CD4-positive, alpha-beta T cell treated with Interleukin-1 beta for 1 hour (primary cell): ENCODE measurements around the gene TMEM238.
A peak's percentile ranks its signal among the peaks of the same experiment; 100 is the strongest.
"Not testable (repeated sequence)": the region's sequence is repeated elsewhere in the genome, so short reads cannot be mapped to it uniquely, and the experiment has no call there.

Source experiments
- DNase-seq, 2 donors: peaks; one replicate each; pipeline ENCODE4 v3.0.0-alpha.2; 2020 to 2022

Gene TMEM238, protein sequence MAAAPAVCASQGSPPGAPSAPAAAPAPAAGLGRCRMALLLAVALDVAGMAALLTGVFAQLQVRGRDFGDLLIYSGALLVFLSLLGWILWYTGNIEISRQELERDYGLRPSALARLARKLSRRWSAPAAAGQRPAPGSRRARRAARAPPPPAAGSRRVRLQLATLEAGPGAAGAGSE

DNA sequence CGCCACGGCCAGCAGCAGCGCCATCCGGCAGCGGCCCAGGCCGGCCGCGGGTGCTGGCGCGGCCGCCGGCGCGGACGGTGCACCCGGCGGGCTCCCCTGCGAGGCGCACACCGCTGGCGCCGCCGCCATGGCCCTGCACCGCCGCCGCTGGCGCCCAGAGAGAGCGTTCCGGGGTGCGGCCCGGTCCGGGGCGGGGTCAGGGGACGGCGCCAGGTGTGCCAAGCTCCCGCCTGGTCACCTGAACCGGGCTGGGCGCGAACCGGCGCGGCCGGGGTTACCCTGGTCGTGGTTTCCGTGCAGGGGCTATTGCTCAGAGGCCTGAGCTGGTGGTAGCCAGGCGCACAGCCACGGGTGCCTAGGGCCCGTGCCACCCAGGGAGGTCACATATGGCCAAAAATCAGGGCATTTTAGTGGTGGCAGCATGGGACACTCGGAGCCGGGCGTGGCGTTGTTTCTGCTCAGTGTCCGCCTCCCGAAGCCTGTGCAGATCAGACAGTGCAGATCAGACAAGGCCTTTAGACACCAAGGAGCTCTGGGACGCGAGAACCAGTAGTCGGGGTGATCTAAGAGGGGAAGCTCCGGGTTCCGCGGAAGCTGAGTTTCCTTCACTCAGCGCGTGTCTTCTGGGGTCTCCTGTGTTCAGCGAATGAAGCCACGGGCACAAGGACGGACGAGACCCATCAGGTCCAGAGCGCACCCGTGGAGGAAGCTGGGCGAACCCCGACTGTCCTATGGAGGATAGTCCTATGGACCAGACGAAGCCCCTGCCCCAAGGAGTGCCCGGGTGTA lies at the start of gene TMEM238:
Gene TMEM238 (minus strand): TSS at position 162 of the 789 bp plus-strand sequence. CDS start 33 bp downstream, at position 129.
- peak; percentile 18 to 46 for DNase-seq

DNA sequence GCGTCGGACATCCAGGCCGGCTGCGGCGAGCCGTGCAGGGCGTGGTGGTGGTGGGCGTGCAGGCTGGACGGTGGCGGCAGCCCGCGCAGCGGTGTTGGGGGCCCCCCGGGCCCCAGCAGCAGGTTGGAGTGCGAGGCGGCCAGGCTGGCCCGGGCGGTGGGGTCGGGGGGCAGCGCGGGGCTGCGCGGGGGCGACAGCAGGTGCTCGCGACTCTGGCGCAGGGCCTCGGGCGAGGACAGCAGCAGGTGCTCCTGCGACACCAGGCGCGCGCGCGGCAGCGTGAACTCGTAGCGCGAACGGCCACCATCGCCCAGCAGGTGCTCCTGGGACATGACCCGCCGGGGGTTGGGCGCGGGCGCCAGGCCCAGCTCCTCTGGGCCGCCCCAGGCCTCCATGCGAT lies 49.2 kb upstream of the TMEM238 start:
- DNase-seq, result no peak

DNA sequence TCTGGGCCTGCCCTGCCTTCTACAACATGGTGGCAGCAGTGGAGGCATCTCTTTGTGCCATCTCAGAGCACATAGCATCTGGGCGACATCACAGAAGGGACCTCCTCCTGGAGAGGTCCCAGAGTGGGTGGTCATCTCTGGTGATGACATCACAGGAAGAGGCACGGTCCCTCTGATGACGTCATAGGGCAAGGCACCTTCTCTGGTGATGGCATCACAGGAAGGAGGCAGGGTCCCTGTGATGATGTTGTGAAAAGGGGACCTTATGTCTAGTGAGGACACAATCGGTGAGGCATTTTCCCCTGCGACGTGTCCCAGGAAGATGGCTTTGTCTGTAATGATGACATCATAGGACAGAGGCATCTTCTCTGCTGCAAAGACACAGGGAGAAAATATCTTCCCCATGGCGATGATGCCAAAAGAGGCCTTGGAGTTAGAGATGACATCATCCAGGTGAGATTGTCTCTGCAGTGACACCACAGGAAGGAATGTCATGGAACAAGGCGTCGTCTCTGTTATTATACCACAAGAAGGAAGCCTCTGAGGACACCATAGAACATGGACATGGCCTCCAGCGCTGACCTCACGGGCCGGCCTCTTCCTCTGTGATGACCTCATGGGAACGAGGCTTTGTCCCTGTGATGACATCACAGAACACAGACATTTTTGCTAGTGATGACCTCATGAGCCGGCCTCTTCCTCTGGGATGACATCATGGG lies 48.3 kb upstream of the TMEM238 start:
- DNase-seq, result no peak

DNA sequence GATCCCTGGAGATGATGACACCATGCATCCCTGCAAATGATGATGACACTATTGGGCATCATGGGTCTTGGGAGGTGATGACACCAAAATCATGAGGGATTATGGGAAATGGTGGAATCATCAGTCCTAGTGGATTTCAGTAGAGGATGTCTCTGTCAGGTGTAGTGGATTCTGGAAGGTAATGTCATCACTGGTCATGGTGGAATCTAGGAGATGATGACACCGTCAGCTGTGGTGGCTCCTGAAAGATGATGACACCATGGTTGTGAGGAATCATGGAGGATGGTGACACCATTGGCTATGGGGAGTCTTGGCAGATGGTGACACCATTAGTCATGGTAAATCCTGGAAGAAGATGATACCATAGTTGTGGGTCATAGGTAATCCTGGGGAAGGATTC lies 47.1 kb upstream of the TMEM238 start:
- DNase-seq, result no peak

DNA sequence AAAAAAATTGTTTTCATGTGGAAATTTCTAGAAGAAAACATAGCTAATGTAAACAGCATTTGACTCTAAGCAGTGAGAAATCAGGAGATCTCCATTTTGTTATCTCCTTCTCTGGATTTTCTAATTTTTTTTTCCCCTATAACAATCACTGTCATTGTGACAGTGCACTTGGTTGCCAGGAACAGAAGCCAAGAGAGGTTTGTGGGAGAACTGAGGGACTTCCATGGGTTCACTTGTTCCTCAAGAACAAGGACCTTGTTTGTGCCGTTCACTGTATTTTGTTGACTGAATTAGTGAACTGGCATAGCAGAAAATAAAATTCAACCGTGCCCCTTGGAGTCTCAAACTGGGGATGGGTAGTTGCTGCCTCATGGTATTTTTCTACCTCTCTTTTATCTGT lies 42.0 kb upstream of the TMEM238 start:
- DNase-seq, result no peak

DNA sequence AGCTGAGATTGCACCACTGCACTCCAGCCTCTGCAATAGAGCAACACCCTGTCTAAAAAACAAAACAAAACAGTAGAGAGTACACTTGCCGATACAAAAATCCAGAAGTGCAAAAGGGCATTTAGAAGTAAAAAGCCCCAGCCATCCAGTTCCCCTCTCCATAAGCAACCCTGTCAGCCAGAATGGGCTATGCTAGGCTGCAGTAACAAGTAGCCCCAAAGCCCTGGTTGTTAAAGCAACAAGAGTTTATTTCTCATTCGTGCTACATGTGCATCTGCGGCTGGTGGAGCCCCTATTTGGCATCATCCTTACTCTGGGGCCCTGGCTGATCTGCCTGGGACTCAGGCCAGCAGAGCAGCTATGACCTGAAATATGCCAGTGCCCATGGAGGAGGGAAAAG lies 40.4 kb upstream of the TMEM238 start:
- no peak for DNase-seq

DNA sequence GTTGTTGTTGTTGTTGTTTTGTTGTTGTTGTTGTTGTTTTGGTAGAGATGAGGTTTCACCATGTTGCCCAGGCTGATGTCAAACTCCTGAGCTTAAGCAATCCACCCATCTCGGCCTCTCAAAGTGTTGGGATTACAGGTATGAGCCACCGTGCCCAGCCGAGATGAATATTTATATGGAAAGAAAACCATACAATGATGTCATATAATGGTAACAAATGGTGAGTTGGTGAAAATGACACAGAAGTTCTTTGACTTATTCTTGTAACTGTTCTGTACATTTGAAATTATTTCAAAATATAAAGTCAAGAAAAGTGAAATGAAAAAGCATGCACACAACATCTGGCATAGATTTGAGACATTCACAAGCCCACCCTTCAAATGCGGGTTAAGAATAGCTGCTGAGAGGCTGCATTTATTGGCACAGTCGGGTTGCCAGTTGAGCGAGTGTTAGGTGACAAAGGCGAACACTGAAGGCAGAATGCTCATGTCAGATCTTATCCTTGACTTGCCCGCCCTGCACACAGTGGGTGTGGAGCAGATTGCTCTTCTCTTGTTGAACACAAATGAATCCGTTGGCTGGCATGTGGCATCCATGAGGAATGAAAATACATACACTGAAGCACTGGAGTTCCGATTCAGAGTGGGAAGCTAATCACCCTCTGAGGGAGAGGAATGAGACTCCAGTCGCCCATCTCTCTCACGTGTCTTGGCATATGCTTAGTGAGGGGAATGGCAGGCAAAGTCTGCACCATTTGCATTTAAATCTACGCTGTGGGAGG lies 39.3 kb upstream of the TMEM238 start:
- DNase-seq, result no peak

DNA sequence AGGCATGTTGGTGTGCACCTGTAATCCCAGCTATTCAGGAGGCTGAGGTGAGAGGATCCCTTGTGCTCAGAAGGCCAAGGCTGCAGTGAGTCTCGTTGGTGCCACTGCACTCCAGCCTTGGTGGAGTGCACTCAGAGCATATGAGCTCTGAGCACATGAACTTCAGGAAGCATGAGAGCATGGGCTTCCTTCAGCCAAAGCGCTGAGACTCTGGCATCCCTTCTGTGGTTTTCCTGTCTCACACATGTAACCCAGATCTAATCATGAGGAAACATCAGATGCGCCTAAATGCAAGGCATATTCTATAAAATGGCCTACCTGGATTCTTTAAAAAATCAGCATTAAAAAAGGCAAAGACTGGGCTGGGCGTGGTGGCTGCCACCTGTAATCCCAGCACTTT lies 37.2 kb upstream of the TMEM238 start:
- DNase-seq, result peak; percentile 22 to 50

DNA sequence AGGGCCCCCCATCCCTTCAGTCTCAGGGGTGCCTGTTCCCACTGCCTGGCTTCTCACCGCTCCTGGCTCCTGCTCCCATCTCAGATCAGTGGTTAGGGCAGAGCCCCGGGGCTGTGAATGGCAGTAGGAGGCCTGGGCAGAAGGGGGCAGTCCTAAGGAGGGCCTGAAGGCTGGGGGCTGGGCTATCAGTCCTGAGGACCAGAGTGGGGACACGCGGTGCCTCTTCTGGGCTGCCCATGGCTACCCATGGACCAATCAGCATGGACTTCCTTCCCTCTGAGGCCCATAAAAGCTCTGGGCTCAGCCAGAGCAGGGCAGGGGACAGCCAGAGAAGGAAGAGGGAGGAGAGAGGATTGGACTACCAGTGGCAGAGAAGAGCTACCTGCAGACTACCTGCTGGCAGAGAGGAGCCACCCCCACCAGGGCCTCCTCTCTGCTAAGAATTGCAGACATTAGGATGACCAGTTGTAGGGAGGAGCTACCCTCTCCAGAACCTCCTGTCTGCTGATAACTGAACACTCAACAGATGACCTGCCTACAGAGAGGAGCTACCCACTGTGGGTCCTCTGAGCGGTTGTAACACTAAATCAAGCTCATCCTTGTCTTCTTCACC lies 35.6 kb upstream of the TMEM238 start:
- DNase-seq, result no peak

DNA sequence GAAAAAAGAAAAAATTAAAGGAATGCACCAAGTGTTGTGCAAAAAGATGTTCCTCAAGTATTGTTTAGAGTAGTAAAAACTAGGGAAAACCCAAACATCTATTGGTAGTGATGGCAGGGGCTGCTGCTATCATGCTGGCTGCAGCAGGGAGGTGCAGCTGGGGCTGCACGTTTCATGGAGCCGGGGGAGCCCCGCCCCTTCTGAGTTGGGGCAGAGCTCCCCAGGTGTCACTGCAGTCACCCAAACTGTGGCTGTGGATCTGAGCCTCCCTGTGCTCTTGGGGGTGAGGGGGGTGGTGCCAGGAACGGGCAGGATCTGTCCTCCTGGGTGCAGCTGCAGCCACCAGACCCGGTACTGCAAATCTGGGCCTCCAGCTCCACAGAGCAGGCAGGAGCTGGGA lies 35.0 kb upstream of the TMEM238 start:
- no peak for DNase-seq

DNA sequence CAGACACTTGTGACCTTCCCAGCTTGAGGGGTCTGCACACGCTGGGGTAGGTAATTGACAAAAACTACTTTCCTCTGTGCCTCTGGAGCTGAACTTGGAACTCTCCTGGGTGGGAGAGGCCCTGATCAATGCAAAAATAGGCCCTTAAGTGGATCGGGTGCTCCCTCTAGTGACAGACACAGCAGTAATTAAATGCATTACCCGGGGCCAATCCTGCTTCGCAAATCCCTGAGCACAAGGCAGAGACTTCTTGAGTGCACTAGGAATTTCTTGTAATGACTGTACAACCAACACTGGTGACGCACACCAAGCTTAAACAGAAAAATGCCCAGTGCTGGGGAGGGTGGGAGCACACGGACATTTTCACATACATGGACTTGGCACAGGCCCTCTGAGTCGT lies 34.1 kb upstream of the TMEM238 start:
- peak; percentile 58 to 72 for DNase-seq

DNA sequence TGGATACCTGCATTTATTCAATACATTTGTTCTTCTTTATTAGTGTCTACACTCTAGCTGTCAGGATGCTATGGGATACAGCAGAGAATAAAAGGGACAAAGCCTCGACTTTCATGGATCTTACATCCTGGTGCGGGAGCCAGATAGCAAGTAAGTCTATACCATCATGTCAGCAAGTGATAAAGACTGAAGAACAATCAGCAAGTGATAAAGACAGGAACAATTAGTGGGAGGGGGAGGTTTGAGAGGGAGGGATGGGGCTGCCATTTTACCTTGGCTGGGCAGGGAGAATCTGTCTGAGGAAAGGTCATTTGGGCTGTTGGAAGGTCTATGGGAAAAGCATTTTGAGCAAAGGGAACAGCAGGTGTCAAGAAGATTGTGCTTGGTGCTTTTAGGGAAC lies 26.1 kb upstream of the TMEM238 start:
- no peak for DNase-seq

DNA sequence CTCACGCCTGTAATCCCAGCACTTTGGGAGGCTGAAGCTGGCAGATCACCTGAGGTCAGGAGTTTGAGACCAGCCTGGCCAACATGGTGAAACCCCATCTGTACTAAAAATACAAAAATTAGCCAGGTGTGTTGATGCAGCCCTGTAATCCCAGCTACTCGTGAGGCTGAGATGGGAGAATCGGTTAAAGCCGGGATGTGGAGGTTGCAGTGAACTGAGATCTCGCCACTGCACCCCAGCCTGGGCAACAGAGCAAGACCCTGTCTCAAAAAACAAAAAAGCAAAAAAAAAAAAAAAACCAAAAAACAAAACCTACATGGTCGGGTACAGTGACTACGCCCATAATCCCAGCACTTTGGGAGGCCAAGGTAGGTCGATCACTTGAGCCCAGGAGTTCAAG lies 25.1 kb upstream of the TMEM238 start:
- not testable (repeated sequence) for DNase-seq

DNA sequence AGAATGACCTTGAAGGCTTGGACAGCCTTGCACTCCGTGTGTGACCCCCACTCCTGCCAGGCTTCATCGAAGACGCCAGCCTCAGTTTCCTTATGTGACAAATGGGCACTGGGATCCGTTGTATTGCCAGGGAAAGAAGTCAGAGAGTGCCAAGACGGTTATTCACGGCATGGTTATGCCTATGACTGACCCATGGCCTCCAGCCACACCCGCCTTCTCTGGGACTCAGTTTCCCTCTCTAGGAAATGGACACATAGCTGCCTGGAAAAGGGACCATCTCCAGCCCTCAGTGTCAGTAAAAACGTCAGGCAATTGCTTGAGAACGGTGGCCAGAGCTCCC lies 24.4 kb upstream of the TMEM238 start:
- no peak for DNase-seq

DNA sequence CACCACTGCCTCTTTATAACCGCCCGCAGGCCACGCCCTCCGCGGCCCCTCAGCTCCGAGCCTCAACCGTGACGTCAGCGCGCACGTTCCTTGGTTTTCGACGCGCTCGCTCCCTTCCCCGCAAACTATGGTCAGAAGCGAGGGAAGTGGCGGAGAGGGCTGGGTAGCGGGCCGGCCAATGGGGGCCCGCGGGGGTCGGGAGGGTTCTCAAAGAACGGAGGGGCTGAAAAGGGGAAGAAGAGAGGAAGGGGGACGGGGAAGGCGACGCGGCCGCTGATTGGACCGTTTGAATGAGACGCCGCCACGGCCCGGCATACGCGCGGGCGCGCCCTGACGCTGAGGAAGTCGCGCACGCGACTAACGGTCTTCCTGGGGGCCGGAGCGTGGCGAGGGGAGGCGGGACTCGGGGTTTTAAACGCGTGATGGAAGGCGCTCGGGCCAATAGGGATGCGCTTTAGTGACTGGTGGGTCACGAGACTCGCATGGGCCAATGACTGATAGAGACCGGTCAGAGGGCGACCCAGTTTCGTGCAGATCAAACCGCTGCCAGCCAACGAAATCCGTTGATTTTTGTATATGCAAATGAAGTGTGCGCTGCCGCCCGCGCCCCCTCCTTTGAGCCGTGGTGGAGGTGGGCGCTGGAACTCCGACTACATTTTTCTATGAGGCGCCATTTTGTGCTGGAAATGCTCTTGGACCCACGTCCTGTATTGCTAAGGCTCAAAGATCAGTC lies 23.9 kb upstream of the TMEM238 start:
- peak; percentile 98 to 99 for DNase-seq

DNA sequence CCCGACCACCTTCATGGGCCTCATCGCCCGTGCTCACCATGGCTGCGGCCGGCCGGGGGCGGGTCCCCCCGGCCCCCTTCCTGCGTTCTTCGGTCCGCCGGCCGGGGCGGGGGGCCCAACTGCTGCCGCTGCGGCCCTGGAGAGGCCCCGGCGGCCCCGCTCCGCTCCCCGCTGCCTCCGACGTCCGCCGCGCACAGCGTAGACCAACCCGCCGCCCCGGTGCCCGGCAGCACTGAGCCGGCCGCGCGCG lies 23.4 kb upstream of the TMEM238 start, which contains the start of gene UBE2S:
Gene UBE2S (minus strand): TSS at position 239 of the 250 bp plus-strand sequence. CDS start 199 bp downstream, at position 40.
- not testable (repeated sequence) for DNase-seq

DNA sequence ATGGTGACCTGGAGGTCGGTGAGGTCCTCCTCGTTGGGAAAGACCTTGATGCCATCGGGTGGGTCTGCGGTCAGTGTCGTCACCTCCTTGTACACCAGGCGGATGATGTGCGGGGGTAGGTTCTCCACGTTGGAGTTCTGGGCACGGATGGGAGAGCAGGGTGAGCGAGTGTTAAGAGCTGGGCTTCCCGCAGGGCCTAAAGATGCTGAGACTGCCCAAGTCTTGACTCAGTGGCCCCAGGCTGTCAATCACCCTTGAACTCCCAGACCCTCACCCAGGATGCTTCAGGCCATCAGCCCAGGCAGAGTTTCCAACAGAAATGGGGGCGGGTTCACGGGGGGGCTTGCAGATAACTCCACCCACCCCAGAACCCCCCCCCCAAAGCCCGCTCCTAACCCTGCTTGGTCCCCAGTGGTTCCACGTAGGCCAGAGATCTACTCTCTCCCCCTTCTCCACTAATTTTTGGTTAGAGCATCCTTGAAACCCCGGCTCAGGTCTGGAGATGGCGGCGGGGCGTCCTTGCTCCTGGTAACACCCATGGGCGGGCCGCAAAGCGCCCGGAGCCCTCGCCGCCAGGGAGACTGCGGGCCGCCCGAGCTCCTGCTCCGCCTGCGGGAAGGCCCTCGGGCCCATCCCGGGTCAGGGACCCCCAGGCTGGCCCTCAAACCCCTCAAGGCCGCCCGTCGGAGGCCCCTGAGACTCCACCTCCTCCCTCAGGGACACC lies 22.9 kb upstream of the TMEM238 start:
- DNase-seq, result peak; percentile 17 to 28

DNA sequence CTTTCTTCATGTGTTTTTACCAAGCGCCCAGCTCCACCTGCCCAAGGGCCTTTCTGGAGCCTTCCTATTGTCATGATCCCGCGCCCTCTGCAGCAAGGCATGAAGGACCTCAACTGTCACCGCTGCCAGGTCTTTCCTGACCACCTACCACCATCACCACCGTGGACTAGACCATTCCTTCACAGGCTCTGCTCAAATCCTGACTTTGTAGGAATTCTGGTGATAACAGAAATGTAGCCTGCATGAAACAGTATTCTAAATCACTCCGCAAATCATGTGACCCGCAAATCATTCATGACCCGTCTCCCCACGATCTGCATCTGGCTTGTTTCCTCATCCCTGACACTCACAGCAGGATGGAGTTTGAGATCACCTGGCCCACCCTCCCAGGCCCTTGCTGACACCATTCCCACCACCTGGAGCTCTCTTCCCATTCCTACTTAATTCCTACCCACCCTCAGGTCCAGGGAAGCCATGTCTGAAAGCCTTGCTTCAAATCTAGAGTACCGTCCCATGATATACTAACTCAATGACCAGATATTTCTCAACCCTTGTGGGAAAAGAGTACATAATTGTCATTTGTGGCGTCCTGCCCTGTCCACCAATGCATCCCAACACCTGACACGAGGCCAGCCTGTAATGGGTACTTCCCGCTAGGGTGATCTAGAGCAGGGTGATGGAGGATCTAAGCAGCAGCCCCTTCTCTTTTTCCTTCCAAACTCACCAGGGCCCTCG lies 22.2 kb upstream of the TMEM238 start:
- peak in 1 of 2 donors; percentile 14 for DNase-seq

DNA sequence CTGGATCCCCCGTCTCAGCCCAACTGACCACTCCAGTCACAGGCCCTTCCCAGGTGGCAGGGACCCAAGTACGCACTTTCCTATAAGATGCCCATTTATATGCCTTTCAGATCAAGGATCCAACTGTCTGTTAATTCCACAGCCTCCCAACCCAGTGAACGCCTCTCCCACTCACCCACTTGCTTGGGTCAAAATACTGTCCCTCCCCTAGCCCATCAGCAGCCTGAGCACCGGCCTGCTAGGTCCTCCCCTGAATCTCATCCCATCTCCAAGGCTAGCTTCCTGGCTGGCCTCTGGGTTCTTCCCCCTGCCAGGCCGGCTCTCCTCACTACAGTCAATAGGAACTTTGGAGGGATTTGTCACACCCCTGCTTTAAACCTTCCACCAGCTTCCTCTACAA lies 21.5 kb upstream of the TMEM238 start:
- no peak for DNase-seq

DNA sequence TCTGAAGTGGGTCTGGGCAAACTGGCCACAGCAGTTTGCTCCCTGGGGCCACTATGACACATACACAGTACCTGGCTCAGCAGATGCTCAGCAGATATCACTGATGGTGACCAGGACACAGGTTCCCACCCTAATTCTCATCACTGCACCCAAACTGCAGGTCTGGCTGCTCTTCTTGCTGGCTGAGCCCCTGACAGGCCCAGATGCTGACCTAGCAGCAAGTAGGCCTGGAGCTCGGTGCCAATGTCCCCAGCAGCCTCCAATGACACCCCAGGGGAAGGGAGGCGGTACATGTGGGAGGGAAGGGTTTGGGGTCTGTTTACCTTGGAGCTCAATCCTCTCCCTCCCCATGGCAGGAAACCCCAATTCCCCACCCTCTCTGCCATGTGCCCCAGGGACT lies 18.4 kb upstream of the TMEM238 start:
- DNase-seq, result no peak

DNA sequence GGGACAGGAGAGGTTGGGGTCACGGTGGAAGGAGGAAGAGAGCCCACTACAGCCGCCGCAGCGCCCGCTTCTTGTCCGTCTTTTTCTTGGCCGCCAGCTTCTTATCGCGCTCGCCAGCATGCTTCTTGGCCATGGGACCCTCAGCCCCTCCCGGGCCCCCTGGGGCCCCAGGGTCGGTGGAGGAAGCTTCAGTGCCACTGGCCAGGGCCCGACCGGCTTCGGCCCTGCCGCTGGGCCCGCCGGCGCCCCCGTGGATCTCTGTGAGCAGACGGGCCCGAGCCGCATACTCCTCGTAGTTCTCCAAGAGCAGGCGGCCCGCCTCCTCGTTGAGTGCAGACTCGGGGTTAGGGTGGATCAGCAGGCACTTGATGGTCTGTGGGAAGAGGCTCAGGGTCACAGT lies 17.3 kb upstream of the TMEM238 start:
- not testable (repeated sequence) for DNase-seq
